HepG2 (cell line): ENCODE results near the gene AP3B1. TPM values are rescaled to one million over a fixed set of nuclear protein-coding genes. Genes with fewer than 3 reads are reported as not detected.

ENCODE experiments used
- ATAC-seq: fragments of 200-7000 bp; cut with Tn5 transposase; 3 replicates; pipeline ENCODE4 v1.9.1; 2020; ENCODE audit warnings: mild to moderate bottlenecking, moderate library complexity
- BruUV-seq: library from RNA; stranded (reverse); fragments of 400-500 nt; replicated peaks from 2 replicates; lab custom pipeline; 2021; lab: Mats Ljungman, UMichigan
- CTCF ChIA-PET: fragments of 300-600 bp; formaldehyde crosslinking; extraction: SDS; loops from one replicate; lab custom pipeline; 2021; ENCODE audit warnings: low total read pairs, inconsistent platforms, low intra/inter-chr PET ratio; lab: Yijun Ruan, JAX
- POLR2A ChIA-PET: fragments of 350-600 bp; sonication (Branson Sonifier 250); formaldehyde crosslinking; loops from one replicate; lab custom pipeline; 2020; ENCODE audit warnings: antibody characterized with exemption, inconsistent platforms; lab: Yijun Ruan, JAX
- DNase-seq: peaks from one replicate; pipeline ENCODE4 v3.0.0-alpha.2; 2015; ENCODE audit warnings: low spot score
- FAIRE-seq: peaks from 3 replicates; lab custom pipeline; 2011; peaks lifted over from hg19 to GRCh38; lab: Jason Lieb, UNC
- H2AFZ ChIP-seq: one replicate; pipeline ENCODE4 v1.6.1; 2011; ENCODE audit warnings: low read length, inconsistent platforms
- H3K27ac ChIP-seq: fragments of 300-600 bp; 3 replicates; pipeline ENCODE4 v1.8.0; 2011; ENCODE audit warnings: mixed run types, mild to moderate bottlenecking, mixed read lengths, low read length, inconsistent platforms; ENCODE audit not compliant: insufficient read depth; ENCODE audit errors: extremely low read length
- H3K27me3 ChIP-seq, 2 experiments: fragments of 200-600 bp in 1 of 2; 2 replicates in 1 of 2; 3 replicates in 1 of 2; pipeline versions ENCODE4 v1.6.0 to v1.8.0; 2011; ENCODE audit warnings: low read length in 2 of 2, mild to moderate bottlenecking in 2 of 2, moderate library complexity in 2 of 2, inconsistent platforms in 1 of 2; ENCODE audit not compliant: insufficient read depth in 2 of 2, control insufficient read depth in 1 of 2
- H3K36me3 ChIP-seq, 2 experiments: fragments of 200-600 bp in 1 of 2; replicated peaks in 1 of 2; 2 replicates in 1 of 2; 3 replicates in 1 of 2; pipeline versions ENCODE4 v1.5.1 to v1.8.0; 2011; ENCODE audit warnings: low read length in 2 of 2, inconsistent platforms in 1 of 2; ENCODE audit not compliant: insufficient read depth in 2 of 2, control insufficient read depth in 1 of 2
- H3K4me1 ChIP-seq: 2 replicates; pipeline ENCODE4 v1.5.1; 2012; ENCODE audit warnings: low read length, inconsistent platforms; ENCODE audit not compliant: insufficient read depth
- H3K4me2 ChIP-seq: 2 replicates; pipeline ENCODE4 v1.6.0; 2011; ENCODE audit warnings: low read depth, low read length, inconsistent platforms
- H3K4me3 ChIP-seq, 3 experiments: fragments of 200-600 bp in 1 of 3; sonication (generic), shearing (Covaris generic) in 1 of 3; replicated peaks in 1 of 3; 2 replicates each; pipeline ENCODE4 v1.5.1; 2011 to 2016; ENCODE audit warnings: low read length in 3 of 3, inconsistent platforms in 2 of 3, low read depth in 2 of 3, mild to moderate bottlenecking in 2 of 3, control low read depth in 1 of 3, mixed read lengths in 1 of 3; ENCODE audit not compliant: insufficient read depth in 1 of 3
- H3K79me2 ChIP-seq: one replicate; pipeline ENCODE4 v1.6.1; 2011; ENCODE audit warnings: low read length, inconsistent platforms; ENCODE audit not compliant: insufficient read depth
- H3K9ac ChIP-seq: 2 replicates; pipeline ENCODE4 v1.6.0; 2011; ENCODE audit warnings: mild to moderate bottlenecking, low read depth, low read length, inconsistent platforms; ENCODE audit not compliant: insufficient read depth
- H3K9me3 ChIP-seq: 2 replicates; pipeline ENCODE4 v1.5.1; 2012; ENCODE audit warnings: mild to moderate bottlenecking, low read length
- H4K20me1 ChIP-seq: 2 replicates; pipeline ENCODE4 v1.6.0; 2011; ENCODE audit warnings: inconsistent platforms, mild to moderate bottlenecking, low read length, moderate library complexity; ENCODE audit not compliant: insufficient read depth
- ARNT ChIP-seq: fragments of 450-650 bp; IDR thresholded peaks from 2 replicates; pipeline ENCODE4 v1.6.1; 2017
- KDM6A ChIP-seq: IDR thresholded peaks from 2 replicates; pipeline ENCODE4 v1.6.1; 2016; ENCODE audit warnings: low read depth
- MAZ ChIP-seq, 2 experiments: sonication (generic) in 1 of 2; formaldehyde crosslinking in 1 of 2; IDR thresholded peaks; 2 replicates each; pipeline versions ENCODE4 v1.5.0 to v1.6.1; 2012 to 2020; ENCODE audit warnings: low read depth in 2 of 2, mild to moderate bottlenecking in 2 of 2, borderline replicate concordance in 1 of 2, improper control_type of control experiment in 1 of 2, low read length in 1 of 2, missing genetic modification reagents in 1 of 2, moderate library complexity in 1 of 2
- NFAT5 ChIP-seq: sonication (generic); formaldehyde crosslinking; IDR thresholded peaks from 2 replicates; pipeline ENCODE4 v1.4.0; 2020; ENCODE audit warnings: missing genetic modification reagents
- PPARG ChIP-seq: conservative IDR thresholded peaks from 2 replicates; pipeline ENCODE4 v1.6.1; 2016; ENCODE audit warnings: missing biosample characterization, missing genetic modification reagents
- RBM22 ChIP-seq: fragments of 200-400 bp; formaldehyde crosslinking; optimal IDR thresholded peaks from 2 replicates; pipeline ENCODE3; 2017; ENCODE audit warnings: mild to moderate bottlenecking, low read length, moderate library complexity
- SKI ChIP-seq: fragments of 450-650 bp; IDR thresholded peaks from one replicate; pipeline ENCODE4 v1.6.1; 2018; ENCODE audit warnings: mild to moderate bottlenecking; ENCODE audit not compliant: partially characterized antibody
- SYNCRIP ChIP-seq: fragments of 200-400 bp; formaldehyde crosslinking; IDR thresholded peaks from 2 replicates; pipeline ENCODE4 v1.6.1; 2018; ENCODE audit warnings: mild to moderate bottlenecking, low read depth, low read length; ENCODE audit not compliant: insufficient read depth
- XBP1 ChIP-seq: sonication (generic); formaldehyde crosslinking; IDR thresholded peaks from 2 replicates; pipeline ENCODE4 v1.5.0; 2020; ENCODE audit warnings: missing genetic modification reagents
- ZBTB20 ChIP-seq: sonication (generic); formaldehyde crosslinking; IDR thresholded peaks from 2 replicates; pipeline ENCODE4 v1.8.1; 2023; ENCODE audit warnings: missing genetic modification reagents, low read depth, mild to moderate bottlenecking, borderline replicate concordance
- ZBTB38 ChIP-seq: sonication (generic); formaldehyde crosslinking; IDR thresholded peaks from 2 replicates; pipeline ENCODE4 v1.5.1; 2020; ENCODE audit warnings: mild to moderate bottlenecking, missing genetic modification reagents
- ZNF264 ChIP-seq: sonication (generic); formaldehyde crosslinking; IDR thresholded peaks from 2 replicates; pipeline ENCODE4 v1.4.0; 2020; ENCODE audit warnings: missing genetic modification reagents
- ZNF292 ChIP-seq: sonication (generic); formaldehyde crosslinking; IDR thresholded peaks from 2 replicates; pipeline ENCODE4 v1.8.1; 2022; ENCODE audit warnings: mild to moderate bottlenecking, low read depth, missing genetic modification reagents, borderline replicate concordance
- ZNF362 ChIP-seq: sonication (generic); formaldehyde crosslinking; IDR thresholded peaks from 2 replicates; pipeline ENCODE4 v1.4.0; 2020; ENCODE audit warnings: missing genetic modification reagents, mild to moderate bottlenecking, borderline replicate concordance
- ZNF44 ChIP-seq: sonication (generic); formaldehyde crosslinking; IDR thresholded peaks from 2 replicates; pipeline ENCODE4 v1.5.1; 2020; ENCODE audit warnings: mild to moderate bottlenecking, missing genetic modification reagents
- ZNF7 ChIP-seq: IDR thresholded peaks from 2 replicates; pipeline ENCODE4 v1.6.1; 2016; ENCODE audit warnings: missing biosample characterization, missing genetic modification reagents
- ZNF773 ChIP-seq: sonication (generic); formaldehyde crosslinking; IDR thresholded peaks from 2 replicates; pipeline ENCODE4 v1.4.0; 2020; ENCODE audit warnings: missing genetic modification reagents, borderline replicate concordance
- ZUFSP ChIP-seq: sonication (generic); formaldehyde crosslinking; IDR thresholded peaks from 2 replicates; pipeline ENCODE4 v1.9.0; 2021; ENCODE audit warnings: missing genetic modification reagents, mild to moderate bottlenecking, borderline replicate concordance
- WGBS: methylation state at CpG from one replicate; pipeline ENCODE4 v1.1.6; 2017; ENCODE audit warnings: low lambda C conversion rate; 5-methylcytosine and 5-hydroxymethylcytosine counted together
- in situ Hi-C: cut with HindIII; loops from 2 replicates; pipeline ENCODE4 v1.10.0; 2017; ENCODE audit warnings: low pct_unique_long_range_greater_than_20kb; ENCODE audit not compliant: extremely low pct_ligation_motif_present
- intact Hi-C: fragments of 100-400 bp; cut with micrococcal nuclease; formaldehyde crosslinking; loops from one replicate; pipeline ENCODE4 v1.10.0; 2022; ENCODE audit not compliant: unreplicated experiment
- polyA plus RNA-seq, 8 experiments: library from polyadenylated mRNA; depleted of rRNA in 3 of 8; stranded (reverse) in 7 of 8; unstranded in 1 of 8; fragments of >200 nt; fragmentation: Illumina TruSeq in 4 of 8; extraction: Trizol in 4 of 8; gene quantifications; 2 replicates each; pipeline versions ENCODE4 v1.2.1 to v1.2.3, GENCODE V29; 2011 to 2016; ENCODE audit warnings: low read depth in 4 of 8, missing spikeins in 1 of 8, mixed read lengths in 1 of 8; ENCODE audit not compliant: insufficient read depth in 1 of 8
- total RNA-seq, 5 experiments: library from RNA; depleted of rRNA; stranded (reverse); fragments of >200 nt; fragmentation: Illumina TruSeq; extraction: Trizol; gene quantifications; 2 replicates each; pipeline ENCODE4 v1.2.3, GENCODE V29; 2016; ENCODE audit warnings: low read depth in 1 of 5

AP3B1 gene
- total and polyA plus RNA-seq, 2 of the 13 experiments (the other 11 are each of a cell fraction or from before 2014, with no cell fraction given): 37.7 to 51.2 TPM

- intact Hi-C loops: no loop called here
- TF ChIP-seq ZNF7: no peak
- TF ChIP-seq ZNF773: no peak
- no peak for TF ChIP-seq ZNF362 (CRISPR knock-in tag)
- TF ChIP-seq ZBTB38: no peak
- no peak for TF ChIP-seq SYNCRIP
- TF ChIP-seq ZNF292 (CRISPR knock-in tag): no peak
- no peak for TF ChIP-seq ARNT
- TF ChIP-seq KDM6A (CRISPR knock-in tag): no peak
- TF ChIP-seq ZUFSP (CRISPR knock-in tag): no peak
- no peak for TF ChIP-seq ZNF44 (CRISPR knock-in tag)
- TF ChIP-seq PPARG (CRISPR knock-in tag): no peak
- TF ChIP-seq XBP1 (CRISPR knock-in tag): no peak
- no peak for TF ChIP-seq SKI
- no peak for TF ChIP-seq MAZ (IDR thresholded peaks at IDR 0.05; ENCODE audit: borderline replicate concordance, low read depth, low read length)
- TF ChIP-seq MAZ (CRISPR knock-in tag; IDR thresholded peaks at IDR 0.05; ENCODE audit: low read depth): no peak
- TF ChIP-seq RBM22: no peak
- no peak for TF ChIP-seq NFAT5 (CRISPR knock-in tag)
- no peak for TF ChIP-seq ZNF264 (CRISPR knock-in tag)
- TF ChIP-seq ZBTB20: no peak
Measured at GRCh38 chr5:77973253-77973609, 321.3 kb downstream of the AP3B1 start.

More at GRCh38 chr5:77973253-77973609, 321.3 kb downstream of the AP3B1 start:
- FAIRE-seq (no peak), ATAC-seq (no peak), DNase-seq (no peak)
- Histone ChIP-seq H3K79me2 (no peaks in the 10 kb centered on the region), H4K20me1 (no peaks in the 10 kb centered on the region), H3K27me3 (peaks cover 0 to 29% of the 10 kb centered on the region in 2 experiments; a peak in 3 of 5 replicates), H3K9me3 (no peaks in the 10 kb centered on the region), H3K4me2 (no peak overlapping the region), H3K27ac (no peak overlapping the region), H3K4me3 (no peak overlapping the region), H2AFZ (no peak overlapping the region), H3K9ac (no peak overlapping the region), H3K4me1 (no peaks in the 10 kb centered on the region), H3K36me3 (no peaks in the 10 kb centered on the region)
- CTCF ChIA-PET: no interaction called here
- POLR2A ChIA-PET: no interaction called here
- BruUV-seq: no TSS peak
- WGBS: 91% methylated on average over 19 of the region's 19 CpGs
- in situ Hi-C loops: no loop called here
